Bronchial epithelial cell (primary cell): ENCODE results near the gene FAM219A. TPM values are rescaled to one million over a fixed set of nuclear protein-coding genes. Genes with fewer than 3 reads are reported as not detected.

Source experiments
- DNase-seq: peaks from one replicate; pipeline ENCODE4 v3.0.0-alpha.2; 2010; ENCODE audit warnings: low read depth
- FAIRE-seq: peaks from 2 replicates; lab custom pipeline; 2011; peaks lifted over from hg19 to GRCh38; lab: Jason Lieb, UNC
- H3K27me3 ChIP-seq: 2 replicates; pipeline ENCODE4 v1.5.1; 2011; ENCODE audit warnings: low read length; ENCODE audit not compliant: control insufficient read depth, insufficient read depth
- H3K36me3 ChIP-seq: 2 replicates; pipeline ENCODE4 v1.5.1; 2011; ENCODE audit warnings: low read length; ENCODE audit not compliant: control insufficient read depth, insufficient read depth
- H3K4me3 ChIP-seq: 2 replicates; pipeline ENCODE4 v1.5.1; 2011; ENCODE audit warnings: mild to moderate bottlenecking, low read depth, low read length, control low read depth
- CTCF ChIP-seq: IDR thresholded peaks from 2 replicates; pipeline ENCODE4 v1.5.1; 2011; ENCODE audit warnings: mild to moderate bottlenecking, moderate library complexity, low read length, control low read depth, inconsistent platforms; ENCODE audit not compliant: insufficient read depth, severe bottlenecking
- total RNA-seq: library from RNA; depleted of rRNA; stranded (reverse); fragments of >200 nt; gene quantifications from 2 replicates; pipeline ENCODE4 v1.2.1, GENCODE V29; 2014

The FAM219A gene
- total RNA-seq, 1 donor from 2014 or later, result 3.9 TPM

- no peaks in the 10 kb centered on the region for H3K27me3 ChIP-seq
- DNase-seq, result no peak
- peaks cover 2% of the 10 kb centered on the region for H3K36me3 ChIP-seq
- TF ChIP-seq CTCF, result no peak
- FAIRE-seq, result no peak
- no peak overlapping the region for H3K4me3 ChIP-seq
Observed at GRCh38 chr9:34417734-34418133, 40.6 kb downstream of the FAM219A start.

GRCh38 chr9:34413231-34413852 lies 45.0 kb downstream of the FAM219A start:
- DNase-seq (peak; percentile 32), FAIRE-seq (peak; percentile 80)
- H3K27me3 ChIP-seq, result no peaks in the 10 kb centered on the region
- TF ChIP-seq CTCF, result no peak
- H3K4me3 ChIP-seq, result no peak overlapping the region
- no peaks in the 10 kb centered on the region for H3K36me3 ChIP-seq

- DNase-seq (no peak), FAIRE-seq (no peak)
- no peak for TF ChIP-seq CTCF
- H3K4me3 ChIP-seq, result no peak overlapping the region
- H3K36me3 ChIP-seq, result peaks cover 1% of the 10 kb centered on the region
- no peaks in the 10 kb centered on the region for H3K27me3 ChIP-seq
Observed at GRCh38 chr9:34412336-34412735, 46.0 kb downstream of the FAM219A start.

- Histone ChIP-seq H3K27me3 (no peaks in the 10 kb centered on the region), H3K4me3 (no peak overlapping the region), H3K36me3 (peaks cover 1% of the 10 kb centered on the region)
- FAIRE-seq, result no peak
- TF ChIP-seq CTCF, result no peak
- no peak for DNase-seq
Observed at GRCh38 chr9:34409154-34409553, 49.2 kb downstream of the FAM219A start.

GRCh38 chr9:34408173-34408572 lies 50.2 kb downstream of the FAM219A start:
- no peak for DNase-seq
- no peak for TF ChIP-seq CTCF

GRCh38 chr9:34406219-34406618 lies 52.2 kb downstream of the FAM219A start:
- DNase-seq (no peak), FAIRE-seq (no peak)
- no peak overlapping the region for H3K4me3 ChIP-seq
- H3K27me3 ChIP-seq, result no peaks in the 10 kb centered on the region
- H3K36me3 ChIP-seq, result peaks cover 15% of the 10 kb centered on the region
- no peak for TF ChIP-seq CTCF

More at GRCh38 chr9:34408173-34408572, 50.2 kb downstream of the FAM219A start:
- Histone ChIP-seq H3K27me3 (no peaks in the 10 kb centered on the region), H3K36me3 (peaks cover 1% of the 10 kb centered on the region), H3K4me3 (no peak overlapping the region)
- FAIRE-seq, result peak; percentile 58
